GM19468 (cell line): Measurements from ENCODE around the gene SLC25A11.

Experiments
- ATAC-seq: cut with Tn5 transposase; IDR thresholded peaks from one replicate; pipeline ENCODE4 v1.9.1; 2021; ENCODE audit warnings: mild to moderate bottlenecking, moderate library complexity, moderate number of reproducible peaks; ENCODE audit not compliant: unreplicated experiment; ENCODE audit errors: extremely low read depth

The SLC25A11 gene, protein sequence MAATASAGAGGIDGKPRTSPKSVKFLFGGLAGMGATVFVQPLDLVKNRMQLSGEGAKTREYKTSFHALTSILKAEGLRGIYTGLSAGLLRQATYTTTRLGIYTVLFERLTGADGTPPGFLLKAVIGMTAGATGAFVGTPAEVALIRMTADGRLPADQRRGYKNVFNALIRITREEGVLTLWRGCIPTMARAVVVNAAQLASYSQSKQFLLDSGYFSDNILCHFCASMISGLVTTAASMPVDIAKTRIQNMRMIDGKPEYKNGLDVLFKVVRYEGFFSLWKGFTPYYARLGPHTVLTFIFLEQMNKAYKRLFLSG

DNA sequence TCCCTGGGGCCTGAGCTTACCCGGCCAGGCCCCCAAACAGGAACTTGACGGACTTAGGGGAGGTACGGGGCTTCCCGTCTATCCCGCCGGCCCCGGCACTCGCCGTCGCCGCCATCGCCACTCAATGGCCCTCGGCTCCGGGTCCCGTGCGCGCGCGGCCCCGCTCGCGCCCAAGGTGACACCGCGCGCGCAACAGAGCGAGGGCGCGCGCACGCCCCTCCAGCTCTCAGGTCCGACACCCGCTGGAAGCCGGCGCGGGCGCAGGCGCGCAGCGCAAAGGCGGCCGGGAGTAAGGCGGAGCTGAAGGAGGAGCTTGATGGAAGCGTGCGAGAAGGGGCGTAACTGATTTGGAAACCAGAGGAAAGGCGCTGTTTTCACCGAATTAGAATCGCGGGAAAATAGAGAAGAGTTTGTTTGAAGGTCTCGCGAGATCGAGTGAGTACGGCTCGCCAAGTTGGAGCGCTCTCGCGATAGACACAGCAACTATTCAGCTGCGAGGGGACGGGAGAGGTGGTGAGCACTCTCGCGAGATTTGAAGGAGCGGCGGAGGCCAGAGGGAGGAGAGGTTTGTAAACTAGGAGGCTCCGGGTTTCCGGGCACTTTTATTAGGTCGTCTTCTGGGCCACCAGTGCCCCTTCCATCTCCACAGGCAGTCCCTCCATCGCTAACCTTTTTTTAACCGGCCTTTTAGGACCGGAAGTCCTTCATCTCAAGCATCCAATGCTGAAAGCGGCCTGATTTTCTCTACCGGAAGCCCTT is at the start of gene SLC25A11, which contains the start of gene RNF167:
Gene SLC25A11, minus strand, starts transcription at position 251 of the 759 bp plus-strand sequence. Its CDS starts 136 bp downstream, at position 115.
Gene RNF167, plus strand, starts transcription at position 473 of the 759 bp plus-strand sequence. CDS start 642 bp downstream, outside the sequence.
- peak; percentile 75 for ATAC-seq

DNA sequence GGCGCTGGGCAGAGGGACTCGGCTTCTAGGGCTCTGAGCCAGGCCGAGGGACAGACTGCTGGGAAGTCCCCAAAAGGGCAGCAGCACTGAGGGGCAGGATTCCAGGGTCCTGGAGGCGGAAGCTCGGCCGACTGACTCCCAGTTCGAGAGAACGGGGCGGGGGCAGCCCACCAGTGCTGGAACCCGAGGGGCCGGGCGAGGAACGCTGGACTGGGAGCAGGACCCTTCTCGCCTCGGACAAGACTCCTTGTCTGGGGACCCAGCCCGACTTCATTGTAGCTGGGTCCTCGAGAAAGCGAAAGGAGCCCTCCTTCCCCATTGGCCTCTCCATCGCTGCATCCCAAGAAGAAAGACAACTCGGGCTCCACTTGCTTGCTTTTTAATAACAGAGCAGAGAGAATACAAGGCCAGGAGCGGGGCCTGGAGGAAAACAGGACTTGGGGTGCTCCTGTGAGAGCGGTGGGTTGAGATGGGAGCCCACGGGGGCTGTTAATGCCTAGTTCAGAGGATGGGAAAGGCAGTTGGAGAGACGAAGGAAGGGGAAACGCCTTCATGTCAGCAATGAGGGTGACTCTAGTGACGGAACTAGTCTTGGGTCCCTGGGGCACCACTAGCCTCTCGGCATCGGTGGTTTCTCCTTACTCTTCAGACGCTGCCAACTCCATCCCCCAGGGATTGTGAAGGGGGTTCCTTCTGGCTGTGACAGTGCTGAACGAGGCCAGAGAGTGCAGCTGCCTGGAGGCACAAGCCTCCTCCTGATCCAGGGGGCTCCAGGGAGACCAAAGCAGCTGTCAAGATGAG is 48.1 kb upstream of the SLC25A11 start:
- ATAC-seq = no peak

DNA sequence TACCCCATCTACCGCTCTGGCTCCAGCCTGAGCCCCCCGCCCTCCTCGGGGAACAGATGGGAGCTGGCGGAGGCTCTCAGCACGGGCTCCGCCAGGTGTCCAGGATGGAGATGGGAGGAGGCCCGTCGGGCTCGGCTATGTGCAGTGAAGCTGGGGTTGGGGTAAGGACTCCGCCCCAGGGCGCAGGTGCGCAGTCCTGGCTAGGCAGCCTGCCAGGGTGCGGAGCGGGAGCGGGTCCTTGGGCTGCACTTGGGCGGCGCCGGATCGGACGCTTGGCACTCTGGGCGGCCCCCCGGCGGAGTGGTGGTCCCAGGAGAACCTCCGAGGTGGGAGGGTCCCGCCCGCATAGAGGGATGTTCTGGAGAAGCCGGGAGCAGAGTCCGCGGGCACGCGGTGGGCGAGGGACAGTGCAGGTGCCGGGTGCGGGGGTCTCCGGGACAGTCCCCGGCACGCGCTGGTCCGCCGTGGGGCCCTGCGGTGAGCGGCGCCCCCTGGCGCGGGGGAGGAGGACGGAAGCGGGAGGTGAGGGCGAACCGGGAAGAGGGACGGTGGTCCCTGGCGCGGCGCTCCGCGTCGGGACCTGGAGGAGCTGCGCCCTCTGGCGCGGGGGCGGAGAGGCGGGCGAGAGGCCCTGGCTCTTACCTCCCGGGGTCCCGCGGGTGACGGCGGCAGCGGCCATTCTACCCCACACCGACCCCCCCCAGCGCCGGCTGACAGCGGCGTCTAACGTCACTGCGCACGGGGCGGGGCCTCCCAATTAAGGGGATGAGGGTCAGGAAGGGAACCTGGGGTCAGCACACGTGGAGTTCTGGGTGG is 47.3 kb upstream of the SLC25A11 start, which contains the start of gene CAMTA2:
Gene CAMTA2, minus strand, starts transcription at position 725 of the 816 bp plus-strand sequence. CDS start 1,453 bp downstream, outside the sequence.
- no peak for ATAC-seq

DNA sequence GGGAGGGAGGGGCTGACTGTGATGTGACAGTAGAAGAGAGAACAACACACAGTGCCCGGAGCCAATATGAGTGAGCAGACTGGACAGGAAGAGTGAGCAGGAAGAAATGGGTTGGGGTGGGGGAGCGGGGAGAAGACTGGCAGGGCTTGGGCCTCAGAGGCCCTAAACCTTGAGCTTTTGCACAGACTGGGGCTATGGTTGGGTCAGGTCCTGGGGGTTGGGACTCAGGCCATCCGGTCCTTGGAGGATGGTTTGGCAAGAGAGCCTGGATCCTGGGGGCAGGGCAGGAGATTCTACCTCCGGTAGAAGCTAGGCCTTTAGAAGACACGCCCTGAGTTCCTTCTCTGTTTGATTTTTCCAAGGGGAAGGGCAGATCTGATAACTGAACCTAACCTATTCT is 46.6 kb upstream of the SLC25A11 start:
- no peak for ATAC-seq

DNA sequence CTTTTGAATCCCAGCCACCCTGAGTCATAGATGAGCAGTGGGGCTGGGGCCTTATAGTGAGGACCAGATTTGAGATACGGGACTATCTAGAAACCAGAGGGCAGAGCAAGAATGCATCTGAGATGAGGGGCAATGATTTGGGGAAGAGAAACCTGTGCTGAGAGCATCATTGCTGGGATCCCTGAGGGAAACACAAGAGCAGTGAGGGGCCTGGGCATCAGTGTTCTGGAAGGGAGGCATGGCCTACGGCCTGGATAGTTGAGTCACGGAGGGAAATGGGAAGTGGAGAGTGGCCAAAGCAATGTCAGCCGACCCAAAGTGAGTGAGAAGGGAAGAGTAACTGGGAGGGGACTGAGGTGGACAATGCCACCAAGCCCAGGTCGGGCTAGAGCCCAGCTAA is 42.5 kb upstream of the SLC25A11 start:
- no peak for ATAC-seq

DNA sequence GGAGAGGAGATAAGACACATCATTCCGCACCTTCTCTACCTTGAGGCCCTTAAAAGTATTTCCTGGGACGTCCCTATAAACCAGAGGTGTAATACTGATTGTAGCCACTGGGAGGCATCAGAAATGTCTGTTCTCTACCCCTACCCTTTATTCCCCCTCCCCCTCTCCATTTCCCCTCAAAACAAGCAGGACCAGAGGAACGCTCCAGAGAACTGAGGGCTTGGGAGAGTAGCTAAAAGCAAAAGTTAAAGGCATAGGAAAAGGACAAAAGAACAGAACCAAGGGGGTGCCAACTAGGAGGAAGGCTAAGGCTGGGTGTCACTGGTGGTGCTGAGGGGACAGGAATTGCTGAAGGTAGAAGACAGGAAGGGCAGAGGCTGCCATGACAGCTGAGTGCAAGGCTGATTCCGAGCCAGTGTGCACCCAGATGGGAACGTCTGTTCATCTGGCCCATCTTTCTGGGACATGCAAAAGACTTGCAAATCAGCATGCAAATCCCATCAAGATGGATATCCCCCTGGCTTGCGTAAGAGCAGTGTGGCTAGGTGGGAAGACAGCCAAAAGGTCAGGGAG is 40.9 kb upstream of the SLC25A11 start:
- no peak for ATAC-seq

DNA sequence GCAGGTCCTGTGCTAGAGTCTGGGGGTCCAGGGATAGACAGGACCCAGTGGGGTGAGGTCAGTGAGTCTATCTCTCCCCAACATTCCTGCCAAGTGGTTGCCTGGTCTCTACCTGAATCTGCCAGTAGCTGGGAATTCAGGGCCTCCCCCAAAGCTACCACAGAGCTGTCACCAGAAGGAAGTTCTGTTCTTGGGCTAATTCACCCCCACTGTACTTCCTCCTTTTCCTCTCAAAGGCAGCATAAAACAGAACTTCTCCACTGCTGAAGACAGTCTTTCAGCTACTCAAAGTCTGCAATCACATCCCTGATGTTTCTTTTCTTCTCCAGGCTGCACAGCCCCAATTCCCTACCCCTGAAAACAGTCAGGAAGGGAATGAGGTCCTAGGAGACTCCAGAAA is 38.9 kb upstream of the SLC25A11 start:
- no peak for ATAC-seq

DNA sequence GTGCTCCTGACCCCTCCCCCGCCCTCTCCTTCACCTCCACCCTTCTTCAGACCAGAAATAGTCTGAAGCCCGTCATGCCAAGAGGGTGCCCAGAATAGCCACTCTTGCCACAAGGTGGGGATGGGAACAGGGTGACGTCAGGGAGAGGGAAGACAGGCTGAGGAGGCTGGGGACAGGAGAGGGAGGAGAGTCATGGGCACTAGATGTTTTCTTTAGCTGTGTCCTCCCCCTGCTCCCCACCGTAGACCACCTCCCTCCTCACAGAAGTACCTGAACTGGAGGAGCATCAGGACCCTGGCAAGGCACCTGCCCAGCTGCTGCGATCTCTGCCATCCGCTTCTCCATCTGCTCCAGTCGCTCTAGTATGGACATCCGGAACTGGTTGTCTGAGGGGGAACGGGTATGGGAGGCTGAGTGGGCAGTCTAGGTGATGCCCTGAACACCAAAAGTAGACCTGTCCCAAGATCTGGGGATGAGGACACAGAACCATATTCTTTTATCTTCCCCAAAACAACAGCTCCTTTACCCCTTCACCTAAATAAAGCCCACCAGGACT is 34.3 kb upstream of the SLC25A11 start:
- no peak for ATAC-seq

DNA sequence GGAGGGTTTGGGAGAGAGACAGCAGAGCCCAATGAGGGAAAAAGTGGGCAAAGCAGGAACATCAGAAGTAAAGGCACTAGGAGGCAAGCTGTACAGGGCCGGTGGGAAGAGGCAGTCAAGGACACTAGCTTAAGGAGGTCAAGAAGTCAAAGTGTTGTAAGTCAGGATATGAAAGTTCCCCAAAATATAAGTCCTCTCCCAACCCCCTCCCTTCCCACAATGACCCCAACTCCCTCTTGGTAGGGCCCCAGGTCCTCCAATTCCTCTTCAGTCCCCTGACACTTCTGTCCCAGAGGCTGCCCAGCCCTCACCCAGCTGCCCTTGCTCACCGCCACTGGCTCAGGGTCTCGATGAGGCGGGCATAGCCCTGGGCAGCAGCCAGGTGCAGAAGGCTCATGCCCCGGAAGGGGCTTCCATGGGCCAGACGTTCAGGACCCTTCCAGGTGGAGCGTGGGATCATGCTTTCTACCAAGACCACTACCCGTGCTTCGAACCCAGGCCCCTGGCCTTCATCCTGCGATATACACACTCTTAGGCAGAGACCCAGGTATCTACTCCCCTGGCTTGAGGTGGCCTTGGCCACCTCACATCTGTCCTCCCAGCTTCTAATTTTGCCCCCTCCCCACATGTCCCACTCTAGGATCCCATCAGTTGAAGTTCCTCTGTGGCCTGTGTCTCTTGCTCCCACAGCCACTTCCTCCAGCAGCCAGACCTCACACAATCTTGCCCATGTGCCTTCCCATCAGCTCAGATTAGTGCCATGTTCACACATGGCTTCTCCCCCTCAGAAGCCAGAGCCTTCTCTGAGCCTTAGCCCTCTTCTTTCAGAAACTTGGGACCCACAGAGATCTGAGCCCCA is 33.6 kb upstream of the SLC25A11 start:
- ATAC-seq = no peak

DNA sequence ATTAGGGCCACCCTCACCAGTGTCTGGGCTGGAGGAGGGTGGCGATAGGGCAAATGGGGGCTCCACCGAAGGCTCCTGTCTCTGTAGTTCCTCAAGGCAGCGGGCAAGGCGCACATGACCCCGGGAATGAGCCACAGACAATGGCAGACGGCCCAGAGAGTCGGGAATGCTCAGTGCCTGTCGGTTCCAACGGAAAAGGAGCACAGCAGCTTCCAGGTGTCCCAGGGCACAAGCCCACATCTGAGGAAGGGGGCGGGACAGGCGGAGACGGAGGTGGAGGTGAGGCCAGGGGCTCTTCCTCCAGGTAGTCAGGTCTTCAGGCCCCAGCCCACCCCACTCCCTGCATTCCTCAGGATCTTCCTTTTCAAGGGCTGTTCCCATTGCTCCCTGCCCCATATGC is 32.9 kb upstream of the SLC25A11 start:
- no peak for ATAC-seq

DNA sequence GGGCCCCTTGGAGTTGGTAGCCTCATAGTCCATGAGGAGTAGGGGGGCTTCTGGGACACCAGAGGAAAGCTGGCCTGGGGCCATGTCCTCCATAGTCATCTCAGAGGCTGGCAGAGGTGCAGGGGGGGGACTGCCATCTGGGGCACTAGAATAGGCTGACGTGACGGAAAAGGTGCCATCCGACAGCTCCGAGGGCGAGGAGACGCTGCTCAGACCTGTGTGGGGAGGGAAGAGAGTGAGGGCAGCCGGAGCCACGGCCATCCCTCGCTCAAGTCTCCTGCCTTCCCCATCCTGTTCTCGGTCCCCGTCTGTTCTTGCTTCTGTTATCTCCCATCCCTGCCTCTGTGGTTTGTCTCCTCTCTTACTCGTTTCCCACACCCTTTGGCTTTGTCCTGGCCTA is 32.5 kb upstream of the SLC25A11 start:
- ATAC-seq = no peak

DNA sequence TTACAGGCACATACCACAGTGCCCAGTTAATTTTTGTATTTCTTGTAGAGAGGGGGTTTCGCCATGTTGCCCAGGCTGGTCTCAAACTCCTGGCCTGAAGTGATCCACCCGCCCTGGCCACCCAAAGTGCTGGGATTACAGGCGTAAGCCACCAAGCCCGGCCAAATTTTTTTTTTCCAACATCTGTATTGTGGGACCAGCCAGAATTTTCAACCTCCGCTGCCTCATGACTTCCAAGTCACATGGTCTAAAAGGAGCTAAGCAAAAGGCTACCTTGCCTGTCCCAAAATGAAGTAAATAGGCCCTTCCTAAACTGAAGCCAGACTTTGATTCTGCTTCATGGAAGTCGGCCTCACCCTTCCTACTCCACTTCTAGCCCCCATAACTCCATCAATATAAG is 32.0 kb upstream of the SLC25A11 start:
- ATAC-seq = no peak

DNA sequence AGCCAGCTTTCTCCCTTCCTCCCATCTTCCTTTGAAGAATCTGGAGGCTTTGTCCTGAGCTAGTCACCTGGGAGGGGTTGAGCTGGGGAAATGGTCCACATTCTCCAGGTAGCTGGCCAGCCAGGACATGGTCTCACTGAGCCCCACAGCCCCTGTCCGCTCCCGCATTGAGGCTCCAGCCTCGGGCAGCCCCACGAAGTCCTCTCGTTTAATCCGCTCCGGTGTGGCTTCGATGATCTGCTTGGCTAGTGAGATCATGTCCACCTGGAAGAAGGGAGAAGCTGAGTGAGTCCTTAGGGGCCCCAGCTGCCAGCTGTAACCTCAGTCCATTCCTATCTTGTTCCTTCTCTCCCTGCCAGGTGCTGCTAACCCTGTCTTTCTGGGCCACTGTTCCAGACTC is 30.4 kb upstream of the SLC25A11 start:
- ATAC-seq = no peak

DNA sequence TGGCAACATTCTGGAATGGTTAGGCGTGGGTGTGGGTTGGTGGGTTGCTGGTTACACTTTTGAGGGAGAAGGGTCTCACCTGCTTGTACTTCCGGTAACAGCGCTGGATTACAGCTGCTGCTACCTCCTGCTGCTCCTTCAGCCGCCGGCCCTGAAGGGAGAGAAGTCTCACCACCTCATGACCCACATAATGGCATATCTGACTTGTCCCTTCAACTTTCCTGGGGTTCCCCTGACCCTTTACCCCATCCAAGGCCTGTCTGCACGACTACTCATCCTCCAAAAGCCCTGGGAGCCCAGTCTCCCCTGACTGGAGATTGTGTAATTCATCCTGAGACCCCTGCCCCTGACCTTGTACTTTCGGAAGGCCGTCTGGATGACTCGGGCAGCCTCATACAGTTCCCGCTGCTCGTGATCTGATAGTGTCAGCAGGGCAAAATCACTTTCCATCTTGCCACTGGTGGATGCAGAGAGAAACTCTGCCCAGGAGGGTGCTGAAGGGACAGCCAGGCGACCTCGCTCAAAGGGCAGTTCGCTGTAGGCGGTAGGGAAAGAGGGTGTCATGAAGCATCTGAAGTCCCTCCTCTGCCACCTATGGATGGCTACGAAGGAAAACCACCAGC is 29.8 kb upstream of the SLC25A11 start:
- no peak for ATAC-seq

DNA sequence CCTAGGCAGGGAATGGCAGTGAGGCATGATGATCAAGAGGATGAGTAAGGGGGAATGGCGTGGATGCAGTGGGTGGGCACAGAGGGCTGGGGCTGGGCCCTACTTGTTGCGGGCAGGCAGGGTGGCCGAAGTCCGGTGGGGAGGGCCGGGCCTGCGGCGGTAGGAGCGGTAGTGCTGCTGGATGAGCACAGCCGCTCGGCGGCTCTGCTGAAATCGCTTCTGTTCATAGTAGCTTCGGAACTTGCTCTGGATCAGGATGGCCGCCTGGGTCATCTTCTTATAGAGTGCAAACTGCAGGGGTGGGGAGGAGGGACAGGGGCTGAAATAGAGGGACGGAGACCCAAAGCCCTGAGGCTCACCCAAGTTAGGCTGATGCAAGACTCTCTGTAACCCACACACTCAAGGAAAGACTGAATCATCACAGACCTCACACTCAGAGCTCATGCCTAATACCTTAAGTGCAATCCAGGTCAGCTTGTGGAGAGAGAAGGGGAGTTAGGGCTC is 29.3 kb upstream of the SLC25A11 start:
- ATAC-seq = no peak

DNA sequence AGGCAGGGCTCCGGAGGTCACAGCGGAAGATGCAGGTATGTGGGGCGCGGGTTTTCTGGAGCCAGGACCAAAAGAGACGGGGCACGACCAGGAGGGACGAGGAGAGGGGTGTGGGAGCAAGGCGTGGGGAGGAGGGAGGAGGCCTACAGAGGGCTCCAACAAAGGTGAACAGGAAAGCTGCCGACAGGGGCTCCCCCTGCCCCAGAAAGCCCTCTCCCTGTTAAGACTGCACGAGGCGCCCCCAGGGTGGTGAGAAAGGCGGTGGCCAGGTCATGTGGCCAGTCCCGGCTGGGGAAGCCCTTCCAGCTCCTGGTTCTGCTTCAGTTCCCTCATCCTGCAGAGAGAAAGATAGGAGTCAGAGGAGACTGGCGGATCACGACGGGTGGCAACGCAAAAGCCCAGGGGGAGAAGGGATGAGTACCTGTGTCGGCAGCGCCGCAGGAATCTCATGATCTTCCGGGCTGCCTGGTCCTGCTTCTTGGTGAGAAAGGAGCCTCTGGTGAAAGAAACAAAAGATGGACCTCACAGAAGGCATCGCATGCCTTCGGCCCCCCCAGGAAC is 28.7 kb upstream of the SLC25A11 start:
- no peak for ATAC-seq
